DOHH2 (cell line): ENCODE results near the gene CCDC54.

ENCODE experiments used
- H3F3A ChIP-seq: fragments of 200-600 bp; sonication (generic), shearing (Covaris generic); 2 replicates; pipeline ENCODE4 v1.6.0; 2016; ENCODE audit warnings: antibody characterized with exemption, mild to moderate bottlenecking; ENCODE audit not compliant: control insufficient read depth, insufficient read depth
- H3K27ac ChIP-seq: fragments of 200-600 bp; sonication (generic); 2 replicates; pipeline ENCODE4 v1.5.1; 2014; ENCODE audit warnings: low read depth, mild to moderate bottlenecking, low read length, moderate library complexity
- H3K27me3 ChIP-seq: fragments of 200-600 bp; sonication (generic); 2 replicates; pipeline ENCODE4 v1.6.1; 2014; ENCODE audit warnings: mild to moderate bottlenecking, low read length, mixed read lengths; ENCODE audit not compliant: control insufficient read depth
- H3K36me3 ChIP-seq: fragments of 200-600 bp; sonication (generic); 2 replicates; pipeline ENCODE4 v1.6.1; 2014; ENCODE audit warnings: mild to moderate bottlenecking, low read length, moderate library complexity, mixed read lengths; ENCODE audit not compliant: control insufficient read depth
- H3K4me1 ChIP-seq: fragments of 200-600 bp; sonication (generic); 2 replicates; pipeline ENCODE4 v1.6.1; 2014; ENCODE audit warnings: mild to moderate bottlenecking, low read length, mixed read lengths; ENCODE audit not compliant: control insufficient read depth
- H3K4me2 ChIP-seq: fragments of 200-600 bp; sonication (generic); 2 replicates; pipeline ENCODE4 v1.6.0; 2014; ENCODE audit warnings: mild to moderate bottlenecking, low read length, moderate library complexity
- H3K4me3 ChIP-seq: fragments of 200-600 bp; sonication (generic); 2 replicates; pipeline ENCODE4 v1.5.1; 2014; ENCODE audit warnings: mild to moderate bottlenecking, low read length, mixed read lengths
- H3K79me2 ChIP-seq: fragments of 200-600 bp; sonication (generic); 2 replicates; pipeline ENCODE4 v1.6.1; 2014; ENCODE audit warnings: mild to moderate bottlenecking, low read length, mixed read lengths; ENCODE audit not compliant: control insufficient read depth
- H3K9me2 ChIP-seq: fragments of 200-600 bp; sonication (generic); replicated peaks from 2 replicates; pipeline ENCODE4 v1.6.1; 2014; ENCODE audit warnings: mild to moderate bottlenecking, low read length, mixed read lengths; ENCODE audit not compliant: control insufficient read depth
- H3K9me3 ChIP-seq: fragments of 200-600 bp; sonication (generic); 2 replicates; pipeline ENCODE4 v1.6.1; 2014; ENCODE audit warnings: antibody characterized with exemption, low read length, mixed read lengths; ENCODE audit not compliant: control insufficient read depth, insufficient read depth
- H4K20me1 ChIP-seq: fragments of 200-600 bp; sonication (generic); 2 replicates; pipeline ENCODE4 v1.6.0; 2014; ENCODE audit warnings: low read depth, mild to moderate bottlenecking, antibody characterized with exemption, low read length, moderate library complexity; ENCODE audit not compliant: control insufficient read depth, insufficient read depth
- CTCF ChIP-seq: fragments of 200-600 bp; sonication (generic); IDR thresholded peaks from one replicate; pipeline ENCODE4 v1.5.1; 2014; ENCODE audit warnings: antibody characterized with exemption, mild to moderate bottlenecking, low read depth, low read length; ENCODE audit not compliant: poor library complexity, severe bottlenecking
- EZH2phosphoT487 ChIP-seq: fragments of 200-600 bp; sonication (generic); IDR thresholded peaks from 2 replicates; pipeline ENCODE4 v1.6.1; 2017; ENCODE audit warnings: borderline replicate concordance, mild to moderate bottlenecking, antibody characterized with exemption, low read length, moderate library complexity, mixed read lengths

CCDC54 gene

DNA sequence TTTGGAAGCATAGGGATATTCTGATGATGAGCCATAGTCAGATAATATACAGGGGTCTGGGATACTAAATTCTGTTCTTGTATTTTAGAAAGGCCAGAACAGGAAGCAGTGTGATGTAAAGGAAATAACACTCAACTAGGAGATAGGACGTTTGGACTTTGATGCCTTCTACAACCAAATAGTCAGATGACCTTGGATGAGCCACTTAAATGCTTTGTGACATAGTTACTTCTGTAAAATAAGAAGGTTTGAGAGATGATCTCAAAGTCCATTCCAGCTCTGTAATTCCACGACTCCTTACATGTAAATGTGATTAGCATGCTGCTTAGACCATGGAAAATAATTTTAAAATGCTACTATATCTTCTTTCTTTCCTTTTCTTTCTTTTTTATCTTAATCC is 29.5 kb upstream of the CCDC54 start:
- TF ChIP-seq EZH2phosphoT487: no peak
- no peak for TF ChIP-seq CTCF
- Histone ChIP-seq H4K20me1 (no peaks in the 10 kb centered on the region), H3F3A (no peaks in the 10 kb centered on the region), H3K4me1 (no peaks in the 10 kb centered on the region), H3K4me3 (no peak overlapping the region), H3K27me3 (no peaks in the 10 kb centered on the region), H3K9me2 (no peaks in the 10 kb centered on the region), H3K79me2 (no peaks in the 10 kb centered on the region), H3K4me2 (no peak overlapping the region), H3K36me3 (no peaks in the 10 kb centered on the region), H3K27ac (no peak overlapping the region), H3K9me3 (no peaks in the 10 kb centered on the region)

DNA sequence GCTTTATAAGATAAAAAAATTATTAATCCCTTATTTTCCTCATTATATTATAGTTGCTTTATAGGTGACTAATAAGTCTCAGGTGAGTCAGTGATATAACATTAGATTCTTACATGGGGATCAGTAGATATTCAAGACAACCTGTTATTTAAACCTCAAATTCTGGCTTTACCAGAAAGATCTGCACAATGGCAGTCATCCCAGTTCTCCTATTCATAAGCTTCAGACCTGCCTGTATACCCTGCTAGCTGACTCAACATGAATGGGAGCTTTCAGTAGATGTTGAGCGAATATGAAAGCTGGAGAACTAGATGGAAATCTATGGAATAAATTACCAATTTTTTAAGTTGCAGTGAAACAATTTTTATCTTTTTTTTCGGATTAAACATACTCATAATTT is 20.5 kb upstream of the CCDC54 start:
- H3K27ac ChIP-seq: no peak overlapping the region
- no peak overlapping the region for H3K4me2 ChIP-seq
- H3F3A ChIP-seq: no peaks in the 10 kb centered on the region
- no peak overlapping the region for H3K4me3 ChIP-seq
- H3K9me2 ChIP-seq: no peaks in the 10 kb centered on the region
- no peaks in the 10 kb centered on the region for H4K20me1 ChIP-seq
- H3K79me2 ChIP-seq: no peaks in the 10 kb centered on the region
- H3K9me3 ChIP-seq: no peaks in the 10 kb centered on the region
- no peaks in the 10 kb centered on the region for H3K27me3 ChIP-seq
- TF ChIP-seq EZH2phosphoT487 (no peak), CTCF (no peak)
- no peaks in the 10 kb centered on the region for H3K36me3 ChIP-seq
- no peaks in the 10 kb centered on the region for H3K4me1 ChIP-seq

DNA sequence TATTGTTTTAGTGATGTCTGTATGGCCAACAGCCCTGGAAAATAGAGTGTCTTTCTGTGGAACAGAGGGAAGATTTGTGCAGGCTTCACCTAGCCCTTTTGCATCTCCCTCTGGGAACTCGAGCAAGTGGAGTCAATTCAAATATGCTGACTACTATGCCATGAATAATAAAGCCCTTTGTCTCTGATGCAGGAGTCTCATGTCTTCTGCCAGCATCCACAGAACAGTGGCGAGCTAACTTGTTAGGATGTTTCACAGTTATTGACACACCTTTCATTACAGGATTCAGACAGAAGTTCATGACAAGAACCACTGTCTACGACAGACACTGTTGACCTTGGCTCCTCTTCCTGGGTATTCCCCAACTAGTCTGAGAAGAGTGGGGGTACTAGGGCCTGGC is 15.6 kb upstream of the CCDC54 start:
- Histone ChIP-seq H3K79me2 (no peaks in the 10 kb centered on the region), H3K27me3 (no peaks in the 10 kb centered on the region), H4K20me1 (no peaks in the 10 kb centered on the region), H3F3A (no peaks in the 10 kb centered on the region), H3K4me3 (no peak overlapping the region), H3K4me1 (no peaks in the 10 kb centered on the region), H3K9me3 (no peaks in the 10 kb centered on the region), H3K9me2 (no peaks in the 10 kb centered on the region), H3K27ac (no peak overlapping the region), H3K36me3 (no peaks in the 10 kb centered on the region), H3K4me2 (no peak overlapping the region)
- TF ChIP-seq EZH2phosphoT487: no peak
- TF ChIP-seq CTCF: no peak

GRCh38 chr3:107365051-107365450 is 12.2 kb upstream of the CCDC54 start:
- no peak overlapping the region for H3K4me2 ChIP-seq
- no peaks in the 10 kb centered on the region for H3K27me3 ChIP-seq
- no peak overlapping the region for H3K4me3 ChIP-seq
- H3K9me3 ChIP-seq: no peaks in the 10 kb centered on the region
- H3K4me1 ChIP-seq: no peaks in the 10 kb centered on the region
- TF ChIP-seq CTCF: no peak
- TF ChIP-seq EZH2phosphoT487: no peak
- no peak overlapping the region for H3K27ac ChIP-seq
- no peaks in the 10 kb centered on the region for H3F3A ChIP-seq
- no peaks in the 10 kb centered on the region for H3K9me2 ChIP-seq
- H3K79me2 ChIP-seq: no peaks in the 10 kb centered on the region
- H4K20me1 ChIP-seq: no peaks in the 10 kb centered on the region
- H3K36me3 ChIP-seq: no peaks in the 10 kb centered on the region
